IPS DF 6.9 (cell line): ENCODE results near the gene KIF3A.
"Not testable (repeated sequence)": the region's sequence is repeated elsewhere in the genome, so short reads cannot be mapped to it uniquely, and the experiment has no call there.

Experiments
- DNase-seq: peaks from one replicate; pipeline ENCODE4 v3.0.0-alpha.2; 2013; ENCODE audit warnings: low read depth, low spot score
- H3K27ac ChIP-seq: one replicate; pipeline ENCODE4 v1.5.1; 2013; ENCODE audit warnings: low read length, control low read depth
- H3K27me3 ChIP-seq: 2 replicates; pipeline ENCODE4 v1.6.1; 2013; ENCODE audit warnings: mild to moderate bottlenecking, low read length; ENCODE audit not compliant: control insufficient read depth, insufficient read depth
- H3K36me3 ChIP-seq: 2 replicates; pipeline ENCODE4 v1.6.1; 2013; ENCODE audit warnings: low read length; ENCODE audit not compliant: control insufficient read depth, insufficient read depth
- H3K4me1 ChIP-seq: 2 replicates; pipeline ENCODE4 v1.6.1; 2013; ENCODE audit warnings: low read length; ENCODE audit not compliant: control insufficient read depth, insufficient read depth
- H3K4me3 ChIP-seq: 2 replicates; pipeline ENCODE4 v1.5.1; 2013; ENCODE audit warnings: mild to moderate bottlenecking, low read length
- H3K9me3 ChIP-seq: 2 replicates; pipeline ENCODE4 v1.6.1; 2013; ENCODE audit warnings: low read length, inconsistent platforms; ENCODE audit not compliant: control insufficient read depth, insufficient read depth
- WGBS: extraction: QIAGEN DNeasy Blood & Tissue Kit; methylation state at CpG from one replicate; pipeline ENCODE4 v1.1.7; 2013; ENCODE audit warnings: mixed read lengths, missing lambda C conversion rate; ENCODE audit not compliant: insufficient read length, insufficient coverage; 5-methylcytosine and 5-hydroxymethylcytosine counted together

The KIF3A gene

DNA sequence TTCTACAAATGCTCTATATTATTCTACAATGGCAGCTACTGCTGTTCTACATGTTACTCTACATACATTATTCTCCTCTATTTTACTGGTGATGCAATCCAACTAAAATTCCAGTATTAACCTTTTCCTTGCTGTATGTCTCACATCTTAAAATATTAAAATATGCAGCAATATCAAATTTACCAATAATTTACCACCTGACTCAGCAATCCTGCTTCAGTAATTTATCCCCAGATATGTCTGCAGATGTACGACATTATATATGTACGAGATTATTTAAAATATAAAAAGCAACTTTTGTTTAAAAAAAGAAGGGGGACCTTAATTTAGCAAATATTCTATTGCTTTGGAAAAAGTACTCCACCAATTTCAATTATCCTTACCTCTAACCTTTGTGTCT lies 11.6 kb downstream of the KIF3A start:
- no peaks in the 10 kb centered on the region for H3K36me3 ChIP-seq
- no peaks in the 10 kb centered on the region for H3K9me3 ChIP-seq
- no peaks in the 10 kb centered on the region for H3K27me3 ChIP-seq
- no CpG with 5 or more reads among the region's 2 CpGs for WGBS
- H3K4me3 ChIP-seq = no peak overlapping the region
- H3K27ac ChIP-seq = no peak overlapping the region
- no peaks in the 10 kb centered on the region for H3K4me1 ChIP-seq
- DNase-seq = no peak

DNA sequence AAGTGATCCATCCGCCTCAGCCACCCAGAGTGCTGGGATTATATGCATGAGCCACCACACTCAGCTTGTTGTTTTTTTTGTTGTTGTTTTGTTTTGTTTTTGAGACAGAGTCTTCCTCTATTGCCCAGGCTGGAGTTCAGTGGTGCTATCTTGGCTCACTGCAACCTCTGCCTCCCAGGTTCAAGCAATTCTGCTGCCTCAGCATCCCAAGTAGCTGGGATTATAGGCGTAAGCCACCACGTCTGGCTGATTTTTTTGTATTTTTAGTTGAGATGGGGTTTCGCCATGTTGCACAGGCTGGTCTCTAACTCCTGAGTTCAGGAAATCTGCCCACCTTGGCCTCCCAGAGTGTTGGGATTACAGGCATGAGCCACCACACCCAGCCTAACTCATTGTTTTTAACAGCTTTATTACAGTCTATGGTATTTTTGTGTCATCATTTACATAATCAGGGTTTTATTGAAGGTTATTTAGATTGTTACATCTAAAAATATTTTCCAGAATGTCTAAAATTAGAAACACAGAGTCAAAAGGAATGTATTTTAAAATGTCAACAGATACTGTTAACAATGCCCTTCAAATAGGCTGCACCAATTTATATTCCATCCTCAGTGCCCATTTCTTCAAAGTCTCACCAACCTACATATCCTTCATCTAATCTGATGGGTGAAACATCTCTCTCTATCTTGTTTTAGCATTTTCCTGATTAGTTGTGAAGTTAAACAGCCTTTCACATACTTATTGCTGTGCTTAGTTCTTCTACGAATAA lies 18.6 kb downstream of the KIF3A start:
- WGBS = no CpG with 5 or more reads among the region's 5 CpGs
- H3K4me3 ChIP-seq = no peak overlapping the region
- no peak overlapping the region for H3K27ac ChIP-seq
- no peaks in the 10 kb centered on the region for H3K4me1 ChIP-seq
- DNase-seq = no peak
- no peaks in the 10 kb centered on the region for H3K27me3 ChIP-seq
- H3K9me3 ChIP-seq = no peaks in the 10 kb centered on the region
- H3K36me3 ChIP-seq = no peaks in the 10 kb centered on the region

DNA sequence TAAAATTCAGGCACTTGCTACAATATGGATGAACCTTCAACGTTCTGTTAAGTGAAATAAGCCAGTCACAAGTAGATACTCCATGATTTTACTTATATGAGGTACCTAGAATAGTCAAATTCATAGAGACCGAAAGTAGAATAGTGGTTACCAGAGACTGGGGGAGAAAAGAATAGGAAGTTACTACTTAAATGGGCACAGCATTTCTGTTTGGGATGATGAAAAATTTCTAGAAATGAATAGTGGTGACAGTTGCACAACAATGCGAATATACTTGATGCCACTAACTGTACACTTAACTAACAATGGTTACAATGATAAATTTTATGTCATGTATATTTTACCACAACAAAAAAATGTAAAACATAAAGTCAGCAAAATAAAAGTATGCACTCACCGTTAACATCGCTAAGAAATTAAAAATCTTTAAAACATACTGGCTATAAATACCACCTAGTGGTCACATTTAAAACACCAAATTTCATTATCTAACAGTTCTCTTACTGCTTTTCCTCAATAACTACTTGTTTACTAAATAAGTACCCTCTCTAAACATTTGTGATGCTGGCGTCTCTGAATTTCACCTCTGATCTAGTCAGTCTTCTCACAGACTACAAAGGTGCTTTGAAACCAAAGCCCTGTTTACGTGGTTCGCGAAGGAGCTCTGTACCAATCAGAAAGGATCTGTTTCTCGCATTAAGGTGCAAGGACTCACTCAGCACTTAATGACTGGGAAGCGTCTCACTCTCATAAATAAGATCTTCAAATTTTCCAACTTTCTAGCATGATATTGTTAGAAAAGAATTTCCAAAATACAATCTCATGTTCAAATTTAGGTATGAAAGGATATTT lies 22.7 kb downstream of the KIF3A start:
- no peaks in the 10 kb centered on the region for H3K27me3 ChIP-seq
- no peak overlapping the region for H3K4me3 ChIP-seq
- H3K27ac ChIP-seq = no peak overlapping the region
- no peak for DNase-seq
- no peaks in the 10 kb centered on the region for H3K9me3 ChIP-seq
- H3K4me1 ChIP-seq = no peaks in the 10 kb centered on the region
- no peaks in the 10 kb centered on the region for H3K36me3 ChIP-seq
- 100% methylated on average over 1 of the region's 11 CpGs for WGBS

DNA sequence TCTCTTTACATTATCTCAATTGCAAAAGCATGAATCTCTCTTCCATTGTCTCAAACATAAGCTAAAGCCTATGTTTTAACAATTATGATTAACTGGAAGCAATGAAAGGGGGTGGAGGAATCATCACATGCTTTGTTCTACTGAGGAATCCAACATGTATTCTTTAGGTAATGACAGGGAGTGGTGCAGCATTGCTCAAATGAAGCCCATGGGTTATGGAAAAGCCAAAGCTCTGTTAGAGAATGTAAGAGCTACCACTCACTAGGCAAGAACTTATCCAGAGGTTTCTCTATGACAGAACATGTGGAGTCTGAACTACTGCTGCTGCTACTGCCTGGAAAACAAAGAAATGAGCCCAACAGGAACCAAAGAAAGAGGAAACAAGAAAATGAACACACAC lies 28.7 kb downstream of the KIF3A start:
- no peak overlapping the region for H3K27ac ChIP-seq
- H3K4me3 ChIP-seq = no peak overlapping the region
- no peaks in the 10 kb centered on the region for H3K4me1 ChIP-seq
- no peaks in the 10 kb centered on the region for H3K36me3 ChIP-seq
- no peaks in the 10 kb centered on the region for H3K9me3 ChIP-seq
- H3K27me3 ChIP-seq = no peaks in the 10 kb centered on the region
- no peak for DNase-seq

DNA sequence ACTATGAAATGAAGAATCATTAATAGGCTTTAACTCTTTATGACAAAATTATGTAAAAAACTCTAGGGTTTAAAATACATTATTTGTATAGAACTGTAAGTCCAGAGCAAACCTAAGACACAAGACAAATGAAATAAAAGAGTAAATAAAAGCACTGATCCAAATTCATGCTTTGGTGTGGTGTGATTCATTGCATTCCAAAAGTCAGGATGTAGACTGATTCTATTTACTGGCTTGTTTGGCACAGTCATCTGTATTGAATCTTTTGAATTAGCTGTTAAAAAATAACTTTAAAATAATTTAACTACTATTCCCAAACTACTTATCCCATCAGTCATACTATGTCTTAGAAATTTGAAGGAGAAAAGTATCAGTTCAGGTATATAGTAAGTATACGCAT lies 32.5 kb downstream of the KIF3A start:
- no peak for DNase-seq
- no CpG with 5 or more reads among the region's 1 CpG for WGBS
- Histone ChIP-seq H3K9me3 (no peaks in the 10 kb centered on the region), H3K36me3 (no peaks in the 10 kb centered on the region), H3K4me1 (no peaks in the 10 kb centered on the region), H3K27me3 (no peaks in the 10 kb centered on the region), H3K27ac (no peak overlapping the region), H3K4me3 (no peak overlapping the region)

DNA sequence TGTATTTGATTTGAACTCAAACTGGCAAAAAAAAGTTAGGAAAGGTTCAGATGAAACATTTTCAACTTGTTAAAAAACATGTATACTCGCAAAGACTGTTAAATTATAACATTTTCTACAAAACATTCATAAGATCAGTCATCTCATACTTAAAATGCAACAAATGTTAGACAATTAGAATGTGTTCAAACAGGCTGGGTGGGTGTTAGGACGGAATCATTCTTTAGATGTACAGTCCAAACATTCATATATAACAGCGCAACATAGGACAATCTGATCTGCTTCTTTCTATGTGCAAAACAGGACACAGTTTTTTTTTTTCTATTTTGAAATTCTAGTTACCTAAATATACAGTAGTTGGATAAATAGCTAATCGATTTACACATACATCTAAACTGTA lies 41.4 kb downstream of the KIF3A start:
- DNase-seq = no peak
- no peaks in the 10 kb centered on the region for H3K4me1 ChIP-seq
- H3K9me3 ChIP-seq = no peaks in the 10 kb centered on the region
- H3K4me3 ChIP-seq = no peak overlapping the region
- no peaks in the 10 kb centered on the region for H3K36me3 ChIP-seq
- no peak overlapping the region for H3K27ac ChIP-seq
- no peaks in the 10 kb centered on the region for H3K27me3 ChIP-seq
- no CpG with 5 or more reads among the region's 4 CpGs for WGBS

DNA sequence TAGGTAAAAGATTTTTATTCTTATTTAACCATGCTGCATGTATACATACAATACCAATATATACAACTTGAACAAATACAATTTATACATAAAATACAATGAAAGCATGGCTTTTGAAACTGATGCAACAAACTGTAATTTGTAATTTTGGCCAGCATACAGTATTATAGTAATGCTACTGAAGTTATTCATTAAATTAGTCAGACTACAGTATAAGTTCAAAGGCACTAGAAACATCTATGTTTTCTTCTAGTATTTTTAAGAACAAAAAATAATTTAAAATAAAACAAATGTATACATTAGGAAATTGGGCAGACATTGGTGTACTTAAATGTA lies 44.7 kb downstream of the KIF3A start:
- Histone ChIP-seq H3K36me3 (no peaks in the 10 kb centered on the region), H3K4me3 (no peak overlapping the region), H3K4me1 (no peaks in the 10 kb centered on the region), H3K27me3 (no peaks in the 10 kb centered on the region), H3K9me3 (no peaks in the 10 kb centered on the region), H3K27ac (no peak overlapping the region)
- no peak for DNase-seq

DNA sequence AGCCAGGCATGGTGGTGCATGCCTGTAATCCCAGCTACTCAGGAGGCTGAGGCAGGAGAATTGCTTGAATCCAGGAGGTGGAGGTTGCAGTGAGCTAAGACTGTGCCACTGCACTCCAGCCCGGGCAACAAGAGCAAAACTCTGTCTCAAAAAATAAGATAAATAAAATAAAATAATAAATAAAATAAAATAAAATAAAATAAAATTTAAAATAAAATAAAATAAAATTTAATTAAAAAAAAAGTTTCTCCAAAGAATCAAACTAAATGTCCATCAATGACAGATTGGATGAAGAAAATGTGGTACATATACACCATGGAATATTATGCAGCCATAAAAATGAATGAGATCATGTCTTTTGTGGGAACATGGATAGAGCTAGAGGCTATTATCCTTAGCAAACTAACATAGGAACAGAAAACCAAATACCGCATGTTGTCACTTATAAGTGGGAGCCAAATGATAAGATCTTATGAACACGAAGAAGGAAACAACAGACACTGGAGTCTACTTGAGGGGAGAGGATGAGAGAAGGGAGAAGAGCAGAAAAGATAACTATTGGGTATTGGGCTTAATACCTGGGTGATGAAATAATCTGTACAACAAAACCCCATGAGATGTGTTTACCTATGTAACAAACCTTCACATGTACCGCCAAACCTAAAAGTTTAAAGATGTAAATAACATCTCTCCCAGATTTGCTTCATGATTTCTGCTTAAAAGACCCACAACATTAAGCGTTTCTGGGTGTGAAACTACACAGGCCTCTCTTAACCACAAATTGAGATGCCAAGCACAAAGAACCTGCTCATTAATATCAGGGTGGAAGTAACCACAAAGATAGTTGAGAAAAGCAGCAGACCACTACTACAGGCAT lies 45.4 kb downstream of the KIF3A start:
- WGBS = no CpG with 5 or more reads among the region's 5 CpGs
- not testable (repeated sequence) for H3K4me1 ChIP-seq, DNase-seq, H3K36me3 ChIP-seq, H3K9me3 ChIP-seq, H3K27ac ChIP-seq, H3K27me3 ChIP-seq, H3K4me3 ChIP-seq

DNA sequence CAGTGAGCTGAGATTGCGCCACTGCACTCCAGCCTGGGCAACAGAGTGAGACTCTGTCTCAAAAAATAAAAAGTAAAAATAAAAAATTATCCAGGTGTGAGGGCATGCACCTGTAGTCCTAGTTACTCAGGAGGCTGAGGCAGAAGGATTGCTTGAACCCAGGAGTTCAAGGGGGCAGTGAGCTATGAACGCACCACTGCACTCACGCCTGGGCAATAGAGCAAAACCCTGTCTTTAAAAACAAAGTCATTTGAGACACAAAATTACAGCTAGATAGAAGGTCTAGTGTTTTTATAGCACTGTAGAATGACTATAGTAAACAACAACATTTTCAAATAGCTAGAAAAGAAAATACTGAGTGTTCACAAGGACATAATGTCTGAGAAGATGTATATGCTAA lies 47.2 kb downstream of the KIF3A start:
- Histone ChIP-seq H3K4me3 (no peak overlapping the region), H3K27me3 (no peaks in the 10 kb centered on the region), H3K36me3 (no peaks in the 10 kb centered on the region), H3K4me1 (no peaks in the 10 kb centered on the region), H3K27ac (no peak overlapping the region), H3K9me3 (no peaks in the 10 kb centered on the region)
- no CpG with 5 or more reads among the region's 3 CpGs for WGBS
- DNase-seq = no peak

DNA sequence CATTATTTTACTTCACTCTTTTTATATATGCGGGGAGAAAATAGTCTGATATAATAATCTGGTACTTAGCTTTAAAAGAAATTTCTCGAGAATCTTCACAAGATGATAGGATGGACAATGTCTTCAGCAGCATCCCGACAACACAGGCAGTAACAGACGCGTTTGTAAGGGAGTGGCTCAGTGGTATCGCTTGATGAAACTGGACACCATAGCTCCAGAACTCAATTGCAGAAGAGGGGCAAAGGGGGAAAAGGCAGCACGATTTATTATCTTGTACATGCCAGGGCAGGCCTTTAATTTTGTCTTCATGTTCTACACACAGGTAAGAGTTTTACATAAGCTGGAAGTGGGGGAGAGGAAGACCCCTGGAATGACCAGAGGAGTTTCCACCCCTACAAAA lies 47.8 kb downstream of the KIF3A start:
- Histone ChIP-seq H3K4me3 (no peak overlapping the region), H3K27ac (no peak overlapping the region), H3K9me3 (no peaks in the 10 kb centered on the region), H3K36me3 (no peaks in the 10 kb centered on the region), H3K4me1 (no peaks in the 10 kb centered on the region), H3K27me3 (no peaks in the 10 kb centered on the region)
- no peak for DNase-seq
- WGBS = no CpG with 5 or more reads among the region's 7 CpGs
